Esophagus muscularis mucosa (tissue), 4 donors: ENCODE results near the gene ABR.

ENCODE experiments used
- CTCF ChIP-seq, 3 experiments: fragments of 200-600 bp in 2 of 3; fragments of 450-650 bp in 1 of 3; sonication (generic) in 2 of 3; IDR thresholded peaks; one replicate each; pipeline ENCODE4 v1.5.1; 2017 to 2019; ENCODE audit warnings: antibody characterized with exemption in 3 of 3, mild to moderate bottlenecking in 2 of 3, moderate library complexity in 1 of 3
- EP300 ChIP-seq: sonication (generic); formaldehyde crosslinking; IDR thresholded peaks from one replicate; pipeline ENCODE4 v1.6.1; 2017; ENCODE audit warnings: antibody characterized with exemption
- POLR2A ChIP-seq: fragments of 450-650 bp; IDR thresholded peaks from one replicate; pipeline ENCODE4 v1.6.1; 2017; ENCODE audit warnings: antibody characterized with exemption, moderate library complexity, mild to moderate bottlenecking, low read depth
- POLR2AphosphoS5 ChIP-seq, 2 donors: sonication (generic); formaldehyde crosslinking; IDR thresholded peaks; one replicate each; pipeline ENCODE4 v1.6.1; 2017; ENCODE audit warnings: antibody characterized with exemption in 2 of 2

GRCh38 chr17:1076299-1076981 lies 103.3 kb downstream of the ABR start:
- TF ChIP-seq POLR2A (no peak), EP300 (no peak), CTCF (IDR thresholded peaks at IDR 0.05) (no peak), POLR2AphosphoS5 (IDR thresholded peaks at IDR 0.05) (no peak)
